ENCODE results near the gene RC3H1.

DNA sequence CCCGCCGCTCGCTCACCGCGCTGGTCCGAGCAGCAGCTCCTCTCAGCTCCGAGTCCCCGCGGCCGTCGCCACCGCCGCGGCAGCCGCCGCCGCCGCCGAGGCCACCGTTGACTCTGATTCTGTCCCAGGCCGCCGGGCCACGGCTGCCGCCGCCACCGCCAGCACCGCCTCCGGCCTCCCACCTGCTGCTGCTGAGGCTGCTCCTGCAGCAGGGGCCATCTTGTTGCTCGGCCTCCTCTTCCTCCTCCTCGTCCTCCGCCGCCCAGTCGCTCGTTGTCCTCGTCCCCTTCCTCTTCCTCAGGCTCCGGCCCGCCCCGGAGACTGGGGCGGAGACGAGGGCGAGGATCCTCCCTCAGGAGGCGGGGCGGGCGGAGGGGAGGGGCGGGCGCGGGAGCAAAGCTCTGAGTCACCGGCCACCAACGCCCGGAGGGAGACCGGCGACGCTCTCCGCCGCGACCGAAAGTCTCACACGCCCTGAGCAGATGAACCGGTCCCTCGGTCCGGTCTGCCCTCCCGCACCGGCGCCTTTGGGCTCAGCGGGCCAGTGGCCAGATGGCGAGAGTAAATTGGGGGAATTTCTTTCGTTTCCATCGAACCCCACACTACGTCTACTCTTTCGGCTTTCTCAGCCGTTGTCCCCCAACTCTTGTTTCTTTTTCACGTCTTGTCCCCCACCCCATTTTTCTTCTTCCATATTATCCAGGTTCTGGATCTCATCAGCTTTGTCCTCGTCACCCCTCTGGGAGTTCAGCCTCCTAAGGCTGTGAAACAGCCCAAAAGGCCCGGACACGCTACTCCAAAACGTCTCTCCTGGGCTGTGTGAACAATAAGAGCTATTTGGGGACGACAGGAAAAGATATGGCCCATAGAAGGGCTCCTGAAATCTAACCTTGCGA is at the start of gene RC3H1:
- peak; percentile 86 to 99 for TF ChIP-seq POLR2A (IDR thresholded peaks at IDR 0.05)
- TF ChIP-seq, protein P1, sequence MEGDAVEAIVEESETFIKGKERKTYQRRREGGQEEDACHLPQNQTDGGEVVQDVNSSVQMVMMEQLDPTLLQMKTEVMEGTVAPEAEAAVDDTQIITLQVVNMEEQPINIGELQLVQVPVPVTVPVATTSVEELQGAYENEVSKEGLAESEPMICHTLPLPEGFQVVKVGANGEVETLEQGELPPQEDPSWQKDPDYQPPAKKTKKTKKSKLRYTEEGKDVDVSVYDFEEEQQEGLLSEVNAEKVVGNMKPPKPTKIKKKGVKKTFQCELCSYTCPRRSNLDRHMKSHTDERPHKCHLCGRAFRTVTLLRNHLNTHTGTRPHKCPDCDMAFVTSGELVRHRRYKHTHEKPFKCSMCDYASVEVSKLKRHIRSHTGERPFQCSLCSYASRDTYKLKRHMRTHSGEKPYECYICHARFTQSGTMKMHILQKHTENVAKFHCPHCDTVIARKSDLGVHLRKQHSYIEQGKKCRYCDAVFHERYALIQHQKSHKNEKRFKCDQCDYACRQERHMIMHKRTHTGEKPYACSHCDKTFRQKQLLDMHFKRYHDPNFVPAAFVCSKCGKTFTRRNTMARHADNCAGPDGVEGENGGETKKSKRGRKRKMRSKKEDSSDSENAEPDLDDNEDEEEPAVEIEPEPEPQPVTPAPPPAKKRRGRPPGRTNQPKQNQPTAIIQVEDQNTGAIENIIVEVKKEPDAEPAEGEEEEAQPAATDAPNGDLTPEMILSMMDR (IDR thresholded peaks at IDR 0.05), result no peak

Measured in heart left ventricle (tissue), 13 donors.